ENCODE results near the gene DCAF10. TPM values are rescaled to one million over a fixed set of nuclear protein-coding genes. Genes with fewer than 3 reads are reported as not detected.

The DCAF10 gene
- total and polyA plus RNA-seq, 10 donors: 3.7 to 34.2 (median 23.5) TPM

GRCh38 chr9:37784291-37784615 is 16.3 kb upstream of the DCAF10 start:
- H3K4me3 ChIP-seq: peak overlapping the region; percentile 85 to 96 (median 92)
- DNase-seq: no peak
- peaks cover 0 to 47% (median 42%) of the 10 kb centered on the region in 6 donors for H3K36me3 ChIP-seq
- TF ChIP-seq CTCF (IDR thresholded peaks at IDR 0.05 in 8 of 11, conservative IDR thresholded peaks at IDR 0.05 in 3 of 11) (no peak), POLR2AphosphoS5 (IDR thresholded peaks at IDR 0.05) (no peak), POLR2A (IDR thresholded peaks at IDR 0.05) (no peak)
- peaks cover 18 to 60% (median 37%) of the 10 kb centered on the region in 6 donors for H3K4me1 ChIP-seq
- intact Hi-C loops (cut with DNase I; ENCODE audit: low total_unique reads): no loop called here
- H3K9me3 ChIP-seq: no peaks in the 10 kb centered on the region
- H3K27me3 ChIP-seq (replicated peaks in 1 of 7): peaks cover 0 to 9% (median 0%) of the 10 kb centered on the region in 7 donors
- WGBS, 5 donors: 0 to 1% (median 1%) methylated on average over 6 of the region's 6 CpGs
- H3K27ac ChIP-seq: peak overlapping the region; percentile 84 to 95 (median 90)

GRCh38 chr9:37784616-37785483 is 15.7 kb upstream of the DCAF10 start, which contains the start of gene EXOSC3:
EXOSC3 (minus strand) TSS chr9:37785064; CDS start chr9:37785044, 20 bp downstream.
- Histone ChIP-seq H3K27ac (peak within 1 kb of the TSS; percentile 84 to 95 (median 90)), H3K27me3 (replicated peaks in 1 of 7) (peaks cover 0 to 9% (median 0%) of the 10 kb centered on the region in 7 donors), H3K36me3 (peaks cover 0 to 41% (median 37%) of the 10 kb centered on the region in 6 donors), H3K4me3 (peak within 1 kb of the TSS; percentile 85 to 96 (median 92)), H3K9me3 (no peaks in the 10 kb centered on the region), H3K4me1 (peaks cover 18 to 60% (median 37%) of the 10 kb centered on the region in 6 donors)
- WGBS, 5 donors: 1% methylated on average over 30 to 73 of the region's 73 CpGs
- TF ChIP-seq POLR2A (IDR thresholded peaks at IDR 0.05) (peak in 2 of 3 donors; percentile 9 to 21), POLR2AphosphoS5 (IDR thresholded peaks at IDR 0.05) (peak; percentile 95 to 97 (median 97)), CTCF (IDR thresholded peaks at IDR 0.05 in 8 of 11, conservative IDR thresholded peaks at IDR 0.05 in 3 of 11) (peak in 4 of 11 experiments; percentile 15 to 31 (median 21))
- intact Hi-C loops (cut with DNase I; ENCODE audit: low total_unique reads): no loop called here
- DNase-seq: peak; percentile 96

DNA sequence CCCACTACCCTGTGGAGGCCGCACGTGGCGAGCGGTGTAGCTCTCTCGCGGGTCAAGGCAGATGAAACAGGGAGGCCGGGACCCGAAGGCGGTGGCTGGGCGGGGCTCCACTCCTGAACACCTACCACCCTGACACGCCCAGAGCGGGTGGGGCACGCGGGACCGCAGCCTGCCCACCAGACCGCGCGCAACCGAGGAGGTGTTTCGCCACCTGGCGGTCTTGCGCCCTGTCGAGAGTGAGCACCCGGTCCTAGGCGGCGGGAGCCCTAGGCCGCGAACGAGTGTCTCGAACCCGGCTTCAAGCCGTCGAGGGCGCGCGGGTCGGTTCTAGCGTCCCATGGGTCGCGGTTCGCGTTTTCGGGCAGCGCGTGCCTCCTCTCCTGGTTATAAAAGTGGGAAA is 13.5 kb upstream of the DCAF10 start:
- Histone ChIP-seq H3K9me3 (no peaks in the 10 kb centered on the region), H3K27me3 (replicated peaks in 1 of 7) (peaks cover 0 to 9% (median 0%) of the 10 kb centered on the region in 7 donors), H3K27ac (peak overlapping the region in 3 of 8 donors; percentile 76 to 84 (median 76)), H3K4me3 (peak overlapping the region in 1 of 8 donors; percentile 11), H3K4me1 (peaks cover 18 to 52% (median 33%) of the 10 kb centered on the region in 6 donors), H3K36me3 (peaks cover 0 to 24% (median 15%) of the 10 kb centered on the region in 6 donors)
- peak; percentile 81 for DNase-seq
- intact Hi-C loops (cut with DNase I; ENCODE audit: low total_unique reads): no loop called here
- no peak for TF ChIP-seq CTCF (IDR thresholded peaks at IDR 0.05 in 8 of 11, conservative IDR thresholded peaks at IDR 0.05 in 3 of 11)
- TF ChIP-seq POLR2AphosphoS5 (IDR thresholded peaks at IDR 0.05): no peak
- no peak for TF ChIP-seq POLR2A (IDR thresholded peaks at IDR 0.05)
- WGBS, 5 donors: 58 to 87% (median 65%) methylated on average over 15 to 45 of the region's 45 CpGs

- WGBS, 5 donors: 49 to 87% (median 80%) methylated on average over 6 of the region's 6 CpGs
- Histone ChIP-seq H3K9me3 (no peaks in the 10 kb centered on the region), H3K4me3 (peak overlapping the region in 1 of 8 donors; percentile 25), H3K27me3 (replicated peaks in 1 of 7) (peaks cover 0 to 9% (median 0%) of the 10 kb centered on the region in 7 donors), H3K27ac (peak overlapping the region in 7 of 8 donors; percentile 24 to 84 (median 76)), H3K4me1 (peaks cover 10 to 39% (median 22%) of the 10 kb centered on the region in 6 donors), H3K36me3 (peaks cover 0 to 11% (median 2%) of the 10 kb centered on the region in 6 donors)
- intact Hi-C loops (cut with DNase I; ENCODE audit: low total_unique reads): no loop called here
- no peak for TF ChIP-seq CTCF (IDR thresholded peaks at IDR 0.05 in 8 of 11, conservative IDR thresholded peaks at IDR 0.05 in 3 of 11)
- no peak for TF ChIP-seq POLR2A (IDR thresholded peaks at IDR 0.05)
- DNase-seq: no peak
These were observed 12.3 kb upstream of the DCAF10 start for GRCh38 chr9:37788332-37788731.
